Stimulated activated CD4-positive, alpha-beta T cell treated with anti-CD3 and anti-CD28 coated beads, Interleukin-15, amount 100 ng/mL, for 24 hours (primary cell): ENCODE measurements around the gene RALGPS1.

Source experiments
- DNase-seq: peaks from one replicate; pipeline ENCODE4 v3.0.0-alpha.2; 2020

Gene RALGPS1, protein sequence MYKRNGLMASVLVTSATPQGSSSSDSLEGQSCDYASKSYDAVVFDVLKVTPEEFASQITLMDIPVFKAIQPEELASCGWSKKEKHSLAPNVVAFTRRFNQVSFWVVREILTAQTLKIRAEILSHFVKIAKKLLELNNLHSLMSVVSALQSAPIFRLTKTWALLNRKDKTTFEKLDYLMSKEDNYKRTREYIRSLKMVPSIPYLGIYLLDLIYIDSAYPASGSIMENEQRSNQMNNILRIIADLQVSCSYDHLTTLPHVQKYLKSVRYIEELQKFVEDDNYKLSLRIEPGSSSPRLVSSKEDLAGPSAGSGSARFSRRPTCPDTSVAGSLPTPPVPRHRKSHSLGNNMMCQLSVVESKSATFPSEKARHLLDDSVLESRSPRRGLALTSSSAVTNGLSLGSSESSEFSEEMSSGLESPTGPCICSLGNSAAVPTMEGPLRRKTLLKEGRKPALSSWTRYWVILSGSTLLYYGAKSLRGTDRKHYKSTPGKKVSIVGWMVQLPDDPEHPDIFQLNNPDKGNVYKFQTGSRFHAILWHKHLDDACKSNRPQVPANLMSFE

GRCh38 chr9:126914458-126915280, at the start of gene RALGPS1:
Gene RALGPS1, plus strand, starts transcription at chr9:126914782. Its CDS starts 47,508 bp downstream, at chr9:126962290.
- peak; percentile 94 for DNase-seq

DNA sequence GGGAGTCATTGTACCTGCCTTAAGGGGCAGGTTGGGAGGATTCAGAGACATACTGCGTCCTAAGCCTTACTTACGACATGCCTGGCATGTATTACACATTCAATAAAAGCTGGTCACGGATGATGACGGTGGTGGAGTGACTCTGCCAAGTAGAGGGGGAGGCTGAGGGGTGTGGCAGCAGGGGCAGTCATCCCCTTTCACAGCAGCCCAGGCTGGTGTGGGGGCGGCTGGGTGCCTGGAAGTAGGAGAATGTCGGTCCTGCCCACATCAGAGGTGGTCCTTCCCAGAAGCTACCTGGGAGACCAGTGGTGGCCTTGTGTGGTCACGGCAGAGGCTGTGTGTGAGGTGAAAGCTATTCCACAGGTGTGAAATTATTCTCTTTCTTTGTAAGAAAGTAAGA, 45.2 kb upstream of the RALGPS1 start:
- DNase-seq: no peak

DNA sequence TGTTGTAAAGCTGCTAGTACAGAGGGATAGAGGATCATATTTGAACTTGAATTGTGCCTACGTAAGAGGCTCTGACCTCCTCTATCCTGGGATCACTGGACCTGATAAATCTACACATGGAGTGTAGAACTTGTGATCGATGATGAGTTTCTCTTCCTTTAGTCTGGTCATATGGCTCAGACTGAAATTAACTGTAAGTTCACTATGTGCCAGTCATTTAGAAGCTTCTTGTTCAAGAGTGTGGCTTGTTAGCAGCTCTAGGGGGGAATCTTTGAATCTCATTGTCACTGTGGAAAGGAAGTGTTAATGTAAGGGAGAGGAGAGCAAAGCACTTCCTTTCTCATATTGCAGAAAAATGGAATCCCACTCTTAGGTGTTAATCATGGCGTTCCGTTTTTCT, 42.1 kb upstream of the RALGPS1 start:
- no peak for DNase-seq

- no peak for DNase-seq
Measured at GRCh38 chr9:126874546-126875314, 39.9 kb upstream of the RALGPS1 start.

DNA sequence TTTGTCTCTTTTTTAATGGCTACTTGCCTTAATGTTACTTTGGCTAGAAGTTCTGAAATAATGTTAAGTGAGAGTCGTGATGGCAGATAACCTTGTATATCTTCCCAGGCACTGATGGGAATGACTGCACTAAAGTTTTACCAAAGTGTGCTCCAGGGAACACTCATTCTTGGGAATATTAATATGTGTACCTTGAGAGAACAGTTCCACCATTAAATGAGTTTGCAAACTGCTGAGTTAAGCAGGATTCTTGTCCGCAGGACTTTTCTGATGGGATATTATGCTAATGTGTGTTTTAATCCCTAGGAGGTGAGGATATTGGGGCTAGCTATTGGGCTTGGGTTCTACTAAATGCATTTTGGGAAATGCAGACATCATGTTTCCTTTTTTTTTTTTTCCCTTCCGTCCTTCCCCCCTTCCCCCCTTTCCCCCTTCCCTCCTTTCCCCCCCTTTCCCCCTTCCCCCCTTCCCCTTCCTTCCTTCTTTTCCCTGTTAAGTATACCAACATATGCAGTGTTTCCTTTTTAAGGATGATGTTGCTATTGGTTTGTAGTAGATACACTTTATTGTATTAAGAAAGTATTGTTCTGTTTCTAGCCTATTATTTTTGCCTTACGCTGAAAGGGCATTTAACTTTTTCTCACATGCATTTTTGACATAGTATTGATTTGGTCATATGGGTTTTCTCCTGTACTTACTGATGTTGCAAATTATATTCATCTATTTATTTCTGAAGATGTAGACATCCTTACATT, 38.6 kb upstream of the RALGPS1 start:
- DNase-seq: no peak

DNA sequence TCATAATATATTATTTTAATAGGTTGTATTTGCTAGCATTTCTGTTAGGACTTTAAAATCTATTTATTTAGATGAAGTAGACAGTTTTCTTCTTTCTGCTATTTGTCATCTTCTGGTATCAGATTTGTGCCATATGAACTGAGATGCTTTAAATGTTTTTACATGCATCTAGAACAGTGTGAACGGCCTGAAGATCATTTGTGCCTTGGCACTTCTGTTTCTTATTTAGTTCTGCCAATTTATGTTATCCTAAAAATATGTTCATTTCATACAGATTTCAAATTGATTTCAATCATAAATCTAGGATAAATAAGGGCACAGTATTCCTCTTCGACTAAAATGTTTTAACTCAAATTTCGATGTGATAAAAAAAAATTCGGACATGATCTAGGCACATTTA, 38.1 kb upstream of the RALGPS1 start:
- no peak for DNase-seq

GRCh38 chr9:126877418-126877817, 37.2 kb upstream of the RALGPS1 start:
- DNase-seq: no peak

DNA sequence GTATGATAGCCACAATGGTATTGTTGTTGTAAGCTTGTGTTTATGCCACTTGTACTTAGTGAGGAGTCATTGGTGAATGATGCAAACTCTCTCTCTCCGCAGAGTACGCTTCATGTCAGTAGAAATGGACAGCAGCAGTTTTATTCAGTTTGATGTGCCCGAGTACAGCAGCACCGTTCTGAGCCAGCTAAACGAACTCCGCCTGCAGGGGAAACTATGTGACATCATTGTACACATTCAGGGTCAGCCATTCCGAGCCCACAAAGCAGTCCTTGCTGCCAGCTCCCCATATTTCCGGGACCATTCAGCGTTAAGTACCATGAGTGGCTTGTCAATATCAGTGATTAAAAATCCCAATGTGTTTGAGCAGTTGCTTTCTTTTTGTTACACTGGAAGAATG, 35.3 kb upstream of the RALGPS1 start:
- no peak for DNase-seq

GRCh38 chr9:126880226-126880946, 34.2 kb upstream of the RALGPS1 start:
- DNase-seq: no peak

DNA sequence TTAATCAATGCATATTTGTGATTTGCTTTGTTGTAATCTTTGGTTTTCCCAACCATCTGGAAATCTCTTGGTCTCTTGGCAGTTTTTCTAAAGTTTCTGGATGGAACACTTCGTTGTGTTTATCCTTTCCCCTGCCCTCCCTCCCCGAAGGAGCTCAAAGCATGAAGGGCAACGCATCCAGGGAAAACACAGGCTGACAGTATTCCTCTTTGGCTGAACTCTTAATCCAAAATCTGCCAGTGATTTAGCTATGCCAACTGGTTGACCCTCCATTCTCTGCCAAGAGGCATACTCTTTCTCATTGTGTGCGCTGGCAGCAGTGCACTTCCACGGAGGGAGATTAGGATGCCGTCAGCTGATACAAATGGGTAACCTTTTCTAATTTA, 33.6 kb upstream of the RALGPS1 start:
- no peak for DNase-seq

DNA sequence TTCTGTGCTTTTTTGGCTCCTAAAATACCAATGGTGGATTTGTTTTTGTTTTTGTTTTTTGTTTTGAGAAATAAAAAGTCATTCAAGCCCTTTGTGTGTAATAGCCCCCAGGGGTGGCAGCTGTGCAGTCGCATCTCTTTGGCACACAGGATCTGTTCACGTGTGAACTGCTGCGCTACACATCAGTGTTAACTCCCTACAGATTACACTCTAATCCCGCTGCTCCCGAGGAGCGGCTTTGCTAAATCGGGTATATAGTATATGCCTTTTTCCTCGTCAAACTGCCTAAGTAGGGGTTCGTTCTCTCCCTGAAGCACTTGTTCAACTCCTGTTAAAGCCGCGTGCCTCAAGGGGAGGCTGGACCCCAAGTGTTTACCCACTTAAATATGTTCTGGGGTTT, 31.8 kb upstream of the RALGPS1 start:
- DNase-seq: no peak

DNA sequence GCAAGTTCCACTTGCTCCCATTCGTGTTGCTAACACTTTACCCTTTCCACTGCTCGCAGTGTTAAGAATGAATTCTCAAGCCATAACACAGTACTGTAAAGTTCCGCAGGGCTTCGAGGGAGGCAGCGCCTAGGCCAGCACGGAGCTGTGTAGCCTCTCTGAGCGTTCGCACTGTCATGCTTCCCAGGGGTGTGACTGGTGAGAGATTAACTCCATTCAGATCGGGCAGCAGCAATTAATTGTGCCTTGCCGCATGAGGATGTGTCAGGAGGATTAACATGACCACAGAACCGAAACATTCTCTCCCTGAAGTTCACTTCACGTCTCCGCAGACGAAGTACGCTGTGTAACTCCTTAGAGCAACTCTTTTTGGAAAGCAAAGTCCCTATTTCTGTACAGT, 30.9 kb upstream of the RALGPS1 start:
- DNase-seq: no peak

DNA sequence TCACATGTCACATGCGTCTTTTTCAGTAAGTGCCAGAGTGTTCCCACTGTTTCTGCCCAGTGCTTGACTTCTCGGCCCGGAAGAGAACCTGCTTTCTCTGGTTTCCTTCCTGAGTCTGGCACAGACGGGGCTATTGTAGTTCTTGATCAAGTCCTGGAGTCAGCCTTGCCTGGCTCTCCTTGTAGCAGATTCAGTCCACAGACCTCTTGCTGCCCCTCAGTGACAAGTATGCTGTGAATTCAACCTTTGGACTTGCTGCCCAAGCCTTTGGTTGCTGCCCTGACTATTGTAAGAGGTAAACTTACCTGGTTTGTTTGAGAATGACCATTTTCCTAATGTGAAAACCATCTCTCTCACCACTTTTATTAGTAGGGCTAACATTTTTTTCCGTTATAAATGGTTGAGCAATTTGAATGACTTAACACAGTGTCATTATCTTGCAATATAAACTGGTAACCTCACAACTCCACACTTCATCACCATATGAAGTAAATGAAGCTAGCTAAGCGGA, 29.4 kb upstream of the RALGPS1 start:
- DNase-seq: no peak

DNA sequence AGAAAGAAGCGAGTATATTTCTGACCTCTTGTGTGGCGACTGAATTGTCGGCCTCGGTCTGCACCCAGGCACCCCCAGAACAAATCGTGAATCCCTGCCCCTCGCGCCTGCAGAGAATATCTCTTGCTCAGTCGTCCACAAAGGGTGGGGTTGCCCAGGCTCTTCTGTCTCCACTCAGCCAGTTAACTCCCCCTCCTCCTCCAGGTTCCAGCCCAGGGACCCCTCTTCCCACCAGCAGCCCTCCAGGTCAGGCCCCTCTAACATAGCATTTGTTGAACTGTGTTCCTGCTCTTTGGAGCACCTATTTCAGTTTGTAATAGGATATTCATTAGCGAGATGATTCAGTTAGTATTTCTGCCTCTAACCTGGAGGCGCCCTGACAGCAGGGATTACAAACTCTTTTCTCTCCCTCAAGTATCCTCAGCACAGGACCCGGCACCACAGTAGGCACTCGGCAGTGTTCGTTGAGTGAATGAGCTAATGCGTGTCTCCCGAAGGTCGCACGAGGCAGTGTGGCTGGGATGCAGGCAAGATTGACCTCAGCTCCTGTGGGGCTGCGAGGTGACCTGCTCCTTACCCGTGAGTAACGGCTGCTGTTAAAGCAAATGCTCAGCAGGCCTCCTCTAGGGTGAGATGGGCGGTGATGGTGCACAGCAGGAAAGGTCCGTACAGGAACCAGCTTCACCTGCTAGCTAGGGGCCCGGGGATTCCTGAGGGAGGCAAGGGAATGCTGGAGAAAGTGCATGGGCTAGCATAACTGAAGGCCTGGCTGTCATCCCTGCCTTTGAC, 28.4 kb upstream of the RALGPS1 start:
- no peak for DNase-seq

DNA sequence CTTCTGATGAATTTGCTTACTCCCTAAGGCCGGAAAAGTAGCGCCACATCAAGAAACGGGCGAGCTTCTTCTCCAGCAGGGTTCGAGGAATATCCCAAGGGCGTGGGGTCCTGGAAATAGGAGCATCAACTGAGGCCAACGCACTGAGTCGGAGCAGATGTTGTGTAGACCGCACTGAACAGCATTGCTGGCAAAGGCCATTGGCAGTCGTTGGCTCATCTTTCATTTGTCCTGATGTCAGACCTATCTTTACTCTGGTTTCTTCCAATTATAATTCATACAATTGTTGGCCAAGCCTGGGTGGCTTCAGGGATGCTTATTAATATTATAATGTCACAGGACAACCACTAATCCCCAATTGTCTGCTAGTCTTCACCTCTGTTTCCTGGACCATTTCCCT, 27.7 kb upstream of the RALGPS1 start:
- no peak for DNase-seq

GRCh38 chr9:126891676-126892075, 22.9 kb upstream of the RALGPS1 start:
- DNase-seq: no peak

DNA sequence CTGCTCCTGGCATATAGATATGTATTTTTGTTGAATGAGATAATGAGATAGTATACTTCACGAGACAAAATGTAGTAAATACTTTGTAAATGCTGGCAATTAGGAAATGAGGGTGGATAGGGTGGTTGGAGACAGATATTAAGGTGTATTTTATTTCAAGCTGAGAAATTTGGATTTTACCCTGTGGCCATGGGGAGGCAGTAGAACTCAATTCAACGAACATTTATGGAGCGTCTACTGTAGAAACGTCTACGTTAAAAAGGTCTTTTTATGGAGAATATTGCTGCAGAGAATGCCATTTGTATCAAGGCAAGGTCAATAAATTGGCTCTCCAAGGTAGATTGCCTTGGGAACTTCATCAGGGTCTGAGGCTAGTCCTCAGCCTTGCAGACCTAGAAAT, 21.5 kb upstream of the RALGPS1 start:
- DNase-seq: no peak

- DNase-seq: no peak
Measured at GRCh38 chr9:126894052-126894603, 20.5 kb upstream of the RALGPS1 start.

DNA sequence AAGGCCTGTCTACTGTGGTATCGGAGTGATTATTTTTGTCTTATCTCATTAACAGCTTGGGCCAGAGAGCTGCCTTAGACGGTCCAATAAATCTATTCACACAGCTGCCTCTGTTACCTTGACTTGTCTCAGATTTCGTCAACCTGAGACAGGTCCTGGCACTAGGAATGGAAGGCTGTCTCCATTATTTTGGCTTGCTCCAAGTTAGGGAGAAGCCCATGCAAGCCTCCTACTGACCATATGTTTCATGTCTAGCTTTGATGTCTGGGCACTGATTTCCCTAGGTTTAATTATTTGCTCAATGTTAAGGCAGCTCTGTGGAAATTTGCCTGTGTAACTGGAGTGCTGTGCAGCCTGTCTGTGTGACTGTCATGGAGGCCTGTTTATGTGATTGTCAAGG, 12.4 kb upstream of the RALGPS1 start:
- no peak for DNase-seq

DNA sequence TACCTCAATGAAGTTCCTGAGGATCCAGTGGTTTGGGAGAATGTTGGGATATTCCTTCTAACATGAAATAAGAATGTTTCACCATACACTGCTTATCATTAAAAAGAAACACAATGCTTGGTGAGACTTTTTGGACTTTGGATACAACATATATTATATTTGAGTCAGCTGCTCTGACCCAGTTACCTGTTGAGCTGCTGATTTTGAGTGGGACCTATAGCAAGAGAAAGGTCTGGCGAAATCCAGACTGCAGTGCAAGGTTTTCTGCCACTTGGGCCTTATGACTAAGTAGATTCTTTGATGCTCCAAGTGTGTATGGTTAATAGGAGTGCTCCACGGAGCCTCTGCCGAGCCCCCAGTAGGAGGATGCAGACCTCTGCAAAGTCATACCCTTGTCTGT, 10.0 kb upstream of the RALGPS1 start:
- no peak for DNase-seq
